Gastrocnemius medialis (tissue), 4 donors: ENCODE data around the gene DHDDS.

ENCODE experiments used
- CTCF ChIP-seq, 5 experiments: fragments of 450-650 bp in 3 of 5; fragments of 200-600 bp in 2 of 5; sonication (generic) in 2 of 5; IDR thresholded peaks in 4 of 5; conservative IDR thresholded peaks in 1 of 5; 1 replicate in 4 of 5; 2 replicates in 1 of 5; pipeline ENCODE4 v1.5.1; 2016 to 2019; ENCODE audit warnings: antibody characterized with exemption in 5 of 5, mild to moderate bottlenecking in 3 of 5, moderate library complexity in 3 of 5
- POLR2A ChIP-seq, 2 donors: fragments of 450-650 bp; IDR thresholded peaks; one replicate each; pipeline ENCODE4 v1.6.1; 2017; ENCODE audit warnings: antibody characterized with exemption in 2 of 2, mild to moderate bottlenecking in 2 of 2, moderate library complexity in 2 of 2

- TF ChIP-seq CTCF (IDR thresholded peaks at IDR 0.05 in 4 of 5, conservative IDR thresholded peaks at IDR 0.05 in 1 of 5): no peak
- TF ChIP-seq POLR2A (IDR thresholded peaks at IDR 0.05): no peak
Measured at GRCh38 chr1:26468911-26469310, 36.8 kb downstream of the DHDDS start.
